B cell (primary cell): ENCODE results near the gene UNC119B.

ENCODE experiments used
- EZH2 ChIP-seq: IDR thresholded peaks from 2 replicates; pipeline ENCODE4 v1.6.1; 2012; ENCODE audit warnings: borderline replicate concordance, low read depth, mild to moderate bottlenecking, moderate library complexity, low read length; ENCODE audit not compliant: insufficient read depth, poor library complexity, severe bottlenecking
- TF ChIP-seq, protein P1 (sequence below): fragments of 200-600 bp; IDR thresholded peaks from one replicate; pipeline ENCODE4 v1.8.0; 2022; ENCODE audit warnings: antibody characterized with exemption, mild to moderate bottlenecking

DNA sequence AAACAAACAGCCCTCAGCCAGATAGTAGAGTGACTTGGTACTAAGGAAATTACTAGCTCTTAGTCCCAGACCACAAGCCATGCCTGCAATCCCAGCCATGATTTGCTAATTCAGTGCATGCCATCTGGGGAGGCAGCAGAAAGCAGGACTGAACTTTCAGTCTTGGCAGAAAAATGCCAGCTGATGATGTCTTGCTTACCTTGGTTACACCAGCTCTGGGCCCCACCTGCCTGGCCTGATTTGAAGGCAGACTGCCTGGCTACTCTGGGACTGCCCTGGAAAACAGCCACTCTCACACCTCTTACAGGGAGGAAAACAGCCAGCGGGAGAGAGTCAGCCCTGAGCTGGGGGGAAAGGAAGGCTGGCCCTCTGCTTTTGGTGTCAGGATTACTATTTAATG, 4.6 kb upstream of the UNC119B start:
- no peak for TF ChIP-seq EZH2
- TF ChIP-seq, protein P1, sequence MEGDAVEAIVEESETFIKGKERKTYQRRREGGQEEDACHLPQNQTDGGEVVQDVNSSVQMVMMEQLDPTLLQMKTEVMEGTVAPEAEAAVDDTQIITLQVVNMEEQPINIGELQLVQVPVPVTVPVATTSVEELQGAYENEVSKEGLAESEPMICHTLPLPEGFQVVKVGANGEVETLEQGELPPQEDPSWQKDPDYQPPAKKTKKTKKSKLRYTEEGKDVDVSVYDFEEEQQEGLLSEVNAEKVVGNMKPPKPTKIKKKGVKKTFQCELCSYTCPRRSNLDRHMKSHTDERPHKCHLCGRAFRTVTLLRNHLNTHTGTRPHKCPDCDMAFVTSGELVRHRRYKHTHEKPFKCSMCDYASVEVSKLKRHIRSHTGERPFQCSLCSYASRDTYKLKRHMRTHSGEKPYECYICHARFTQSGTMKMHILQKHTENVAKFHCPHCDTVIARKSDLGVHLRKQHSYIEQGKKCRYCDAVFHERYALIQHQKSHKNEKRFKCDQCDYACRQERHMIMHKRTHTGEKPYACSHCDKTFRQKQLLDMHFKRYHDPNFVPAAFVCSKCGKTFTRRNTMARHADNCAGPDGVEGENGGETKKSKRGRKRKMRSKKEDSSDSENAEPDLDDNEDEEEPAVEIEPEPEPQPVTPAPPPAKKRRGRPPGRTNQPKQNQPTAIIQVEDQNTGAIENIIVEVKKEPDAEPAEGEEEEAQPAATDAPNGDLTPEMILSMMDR = no peak
